ENCODE results near the gene ARMC2.
"Not testable (repeated sequence)": the region's sequence is repeated elsewhere in the genome, so short reads cannot be mapped to it uniquely, and the experiment has no call there.

The ARMC2 gene, protein sequence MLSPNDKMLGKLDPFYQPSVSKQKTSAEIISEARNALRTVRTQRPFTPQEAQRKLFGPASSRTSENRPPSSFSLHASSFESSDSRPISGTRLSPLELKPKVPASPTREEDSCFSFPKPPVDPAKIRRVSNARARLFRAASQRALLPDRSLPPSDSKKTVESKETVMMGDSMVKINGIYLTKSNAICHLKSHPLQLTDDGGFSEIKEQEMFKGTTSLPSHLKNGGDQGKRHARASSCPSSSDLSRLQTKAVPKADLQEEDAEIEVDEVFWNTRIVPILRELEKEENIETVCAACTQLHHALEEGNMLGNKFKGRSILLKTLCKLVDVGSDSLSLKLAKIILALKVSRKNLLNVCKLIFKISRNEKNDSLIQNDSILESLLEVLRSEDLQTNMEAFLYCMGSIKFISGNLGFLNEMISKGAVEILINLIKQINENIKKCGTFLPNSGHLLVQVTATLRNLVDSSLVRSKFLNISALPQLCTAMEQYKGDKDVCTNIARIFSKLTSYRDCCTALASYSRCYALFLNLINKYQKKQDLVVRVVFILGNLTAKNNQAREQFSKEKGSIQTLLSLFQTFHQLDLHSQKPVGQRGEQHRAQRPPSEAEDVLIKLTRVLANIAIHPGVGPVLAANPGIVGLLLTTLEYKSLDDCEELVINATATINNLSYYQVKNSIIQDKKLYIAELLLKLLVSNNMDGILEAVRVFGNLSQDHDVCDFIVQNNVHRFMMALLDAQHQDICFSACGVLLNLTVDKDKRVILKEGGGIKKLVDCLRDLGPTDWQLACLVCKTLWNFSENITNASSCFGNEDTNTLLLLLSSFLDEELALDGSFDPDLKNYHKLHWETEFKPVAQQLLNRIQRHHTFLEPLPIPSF
- total RNA-seq, result 7.2 to 7.6 reads per million in 2 donors

DNA sequence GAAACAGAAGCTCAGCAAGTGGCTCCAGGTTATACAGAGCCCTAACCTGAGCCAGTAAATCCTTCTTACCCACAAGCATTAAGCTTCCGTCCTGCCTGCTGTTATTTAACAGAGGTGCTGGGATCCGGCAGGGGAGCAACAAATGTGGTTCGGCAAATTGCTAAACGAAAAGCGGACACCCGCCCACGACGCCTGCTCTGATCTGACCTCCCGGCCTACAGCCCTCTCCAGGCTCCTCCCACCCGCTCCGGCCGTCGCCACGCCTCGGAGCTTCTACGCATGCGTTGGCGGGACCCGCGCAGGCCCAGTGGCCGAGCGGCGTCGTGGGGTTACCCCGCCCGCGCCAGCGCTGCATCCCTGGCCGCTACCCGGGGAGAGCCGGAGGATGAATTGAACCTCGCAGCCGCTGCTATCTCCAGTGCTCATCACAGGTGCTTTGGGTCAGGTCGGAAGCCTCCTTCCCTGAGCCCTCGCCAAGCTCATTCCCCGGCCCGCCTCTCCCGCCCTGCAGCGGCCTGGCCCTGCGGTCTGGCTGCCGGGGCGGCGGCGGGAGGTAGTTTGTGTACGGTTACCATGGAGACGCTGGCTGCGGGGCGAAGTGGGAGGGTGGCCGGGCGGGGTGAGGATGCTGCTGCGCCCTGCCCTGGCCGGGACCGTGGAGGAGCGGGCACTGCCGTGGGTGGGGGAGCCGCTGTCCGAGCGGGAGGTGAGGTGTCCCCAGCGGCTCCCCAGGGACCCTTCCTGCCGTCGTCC lies at the start of gene ARMC2:
ARMC2 (plus strand) TSS at position 307 of the 753 bp plus-strand sequence. CDS start 5,846 bp downstream, outside the sequence.
- DNase-seq, result peak; percentile 78

DNA sequence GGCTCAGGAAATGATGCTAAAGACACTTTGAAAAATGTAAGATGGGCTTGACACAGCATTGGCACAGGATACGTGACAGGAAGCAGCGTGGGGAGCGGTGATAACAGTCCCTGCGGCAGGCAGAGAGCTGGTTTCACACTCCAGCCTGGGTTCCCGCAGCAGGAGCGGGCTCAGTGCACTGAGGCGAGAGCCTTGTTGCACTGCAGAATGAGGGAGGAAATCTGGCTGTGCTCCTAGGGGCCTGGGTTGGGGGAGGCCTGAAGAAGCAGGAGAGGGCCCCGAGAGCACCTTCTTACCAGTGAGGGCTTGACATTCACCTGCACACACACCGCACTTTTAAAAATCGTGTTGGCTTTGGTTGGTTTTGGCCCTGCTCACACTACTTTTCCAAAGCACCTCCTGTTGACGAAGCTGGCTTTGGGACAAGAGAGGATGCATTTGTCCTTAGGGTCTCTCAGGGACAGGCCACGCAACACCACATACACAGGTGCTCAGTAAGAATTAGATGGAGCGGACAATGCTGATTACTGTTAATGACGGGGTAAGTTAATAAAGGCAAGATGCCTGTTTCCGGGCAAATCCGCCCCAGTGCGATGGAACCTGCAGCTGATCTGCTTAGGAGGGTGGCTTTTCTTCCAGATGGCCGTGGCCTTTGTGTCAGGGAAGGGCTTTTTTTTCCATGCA lies 49.4 kb upstream of the ARMC2 start:
- DNase-seq, result peak; percentile 26

DNA sequence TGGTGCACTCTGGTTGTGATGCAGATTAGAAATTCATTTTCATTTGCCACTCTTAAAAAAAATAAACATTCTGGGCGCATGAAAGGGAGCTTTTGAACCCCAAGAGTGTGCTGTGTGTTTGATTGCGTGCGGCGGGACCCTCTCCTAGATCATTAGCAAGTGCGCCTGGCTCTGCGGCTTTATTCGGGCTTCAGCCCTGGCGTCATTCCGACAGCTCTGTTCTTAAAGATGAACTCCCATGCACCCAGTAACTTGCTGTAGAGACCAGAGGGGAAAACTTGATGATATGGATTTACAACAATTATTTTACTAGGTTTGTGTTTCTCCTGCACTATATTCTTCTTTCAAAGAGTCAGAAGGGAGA lies 48.9 kb upstream of the ARMC2 start:
- no peak for DNase-seq

DNA sequence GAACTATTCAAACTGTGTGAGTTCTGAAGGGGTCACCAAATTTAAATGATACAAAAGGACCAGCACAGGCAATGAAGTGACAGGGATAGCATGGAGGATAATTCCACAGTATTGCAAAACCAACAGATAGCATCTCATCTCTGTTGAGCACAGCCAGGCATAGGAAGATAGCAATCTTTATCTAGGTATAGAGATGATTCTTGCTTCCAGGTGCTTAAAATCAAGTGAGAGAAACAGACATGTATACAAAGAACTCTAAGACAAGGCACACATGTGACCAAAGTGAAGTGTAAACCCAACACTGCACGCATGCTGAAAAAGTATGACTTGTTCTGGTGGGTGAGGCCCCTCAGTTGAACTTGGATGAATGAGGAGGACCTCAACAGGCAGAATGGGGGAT lies 48.4 kb upstream of the ARMC2 start:
- DNase-seq, result no peak

DNA sequence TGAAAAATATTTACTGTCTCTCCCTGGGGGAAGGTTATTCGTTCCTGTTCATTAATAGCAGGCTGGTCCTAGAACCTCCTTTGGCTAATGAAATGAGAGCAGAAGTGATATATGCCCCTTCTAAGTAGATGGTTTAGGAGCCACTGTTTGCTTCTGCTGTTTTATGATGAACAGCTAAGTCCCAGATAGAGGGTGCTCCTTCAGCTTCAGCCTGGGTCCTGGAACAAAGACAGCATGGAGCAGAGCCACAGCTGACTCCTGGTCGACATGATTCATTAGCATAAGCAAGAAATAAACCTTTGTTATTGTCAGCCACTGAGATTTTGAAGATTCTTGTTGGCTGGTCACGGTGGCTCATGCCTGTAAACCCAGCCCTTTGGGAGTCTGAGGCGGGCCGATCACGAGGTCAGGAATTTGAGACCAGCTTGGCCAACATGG lies 47.8 kb upstream of the ARMC2 start:
- DNase-seq, result no peak

DNA sequence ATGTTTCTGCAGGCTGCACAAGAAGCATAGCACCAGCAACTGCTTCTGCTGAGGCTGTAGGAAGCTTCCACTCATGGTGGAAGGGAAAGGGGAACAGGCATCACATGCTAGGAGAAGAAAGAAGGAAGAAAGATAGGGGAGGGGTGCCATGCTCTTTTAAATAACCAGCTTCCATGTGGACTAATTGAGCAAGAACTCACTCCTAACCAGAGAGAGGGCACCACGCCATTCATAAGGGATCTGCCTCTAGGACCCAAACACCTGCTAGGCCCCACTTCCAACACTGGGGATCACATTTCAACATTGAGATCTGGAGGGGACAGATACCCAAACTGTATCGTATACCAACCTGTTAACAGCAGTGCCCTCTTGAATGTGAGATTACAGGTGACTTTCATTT lies 46.9 kb upstream of the ARMC2 start:
- DNase-seq, result no peak

DNA sequence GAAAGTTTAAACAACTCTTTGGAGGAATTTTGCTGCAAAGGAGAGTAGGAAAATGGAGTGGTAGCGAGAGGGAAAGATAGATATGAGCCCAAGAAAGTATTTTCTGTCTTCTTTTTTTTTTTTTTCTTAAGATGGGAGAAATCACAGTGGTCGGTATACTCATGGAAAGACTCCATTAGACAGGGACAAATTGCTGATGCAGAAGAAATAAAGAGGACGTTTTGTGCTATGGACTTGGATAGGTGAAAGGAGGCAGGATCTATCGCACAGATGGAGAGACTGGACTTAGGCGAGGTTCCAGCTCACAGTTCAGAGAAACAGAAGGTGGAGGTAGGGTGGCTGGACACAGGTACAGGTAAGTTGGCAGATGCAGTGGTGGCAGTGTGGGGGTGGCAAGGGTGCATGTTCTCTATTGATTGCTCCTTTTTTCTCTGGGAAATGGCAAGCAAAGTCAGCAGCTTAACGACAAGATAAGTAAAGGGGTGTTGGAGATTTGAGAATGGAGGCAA lies 44.2 kb upstream of the ARMC2 start:
- DNase-seq, result no peak

DNA sequence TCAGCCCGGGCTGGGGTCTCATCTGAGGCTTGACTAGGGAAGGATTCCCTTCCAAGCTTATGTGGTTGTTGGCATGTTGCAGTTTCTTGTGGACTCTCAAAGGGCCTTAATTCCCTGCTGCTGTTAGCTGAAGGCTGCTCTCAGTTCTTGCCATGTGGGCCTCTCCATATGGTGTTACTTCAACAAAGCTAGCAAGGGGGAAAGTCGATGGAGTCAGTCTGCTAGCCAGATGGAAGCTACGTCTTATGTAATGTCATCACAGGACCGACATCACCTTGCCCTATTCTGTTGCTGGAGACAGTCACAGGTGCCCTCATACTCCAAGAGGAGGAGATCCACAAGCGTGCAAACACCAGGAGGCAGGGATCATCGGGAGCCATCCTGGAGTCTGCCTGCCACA lies 43.3 kb upstream of the ARMC2 start:
- DNase-seq, result no peak

DNA sequence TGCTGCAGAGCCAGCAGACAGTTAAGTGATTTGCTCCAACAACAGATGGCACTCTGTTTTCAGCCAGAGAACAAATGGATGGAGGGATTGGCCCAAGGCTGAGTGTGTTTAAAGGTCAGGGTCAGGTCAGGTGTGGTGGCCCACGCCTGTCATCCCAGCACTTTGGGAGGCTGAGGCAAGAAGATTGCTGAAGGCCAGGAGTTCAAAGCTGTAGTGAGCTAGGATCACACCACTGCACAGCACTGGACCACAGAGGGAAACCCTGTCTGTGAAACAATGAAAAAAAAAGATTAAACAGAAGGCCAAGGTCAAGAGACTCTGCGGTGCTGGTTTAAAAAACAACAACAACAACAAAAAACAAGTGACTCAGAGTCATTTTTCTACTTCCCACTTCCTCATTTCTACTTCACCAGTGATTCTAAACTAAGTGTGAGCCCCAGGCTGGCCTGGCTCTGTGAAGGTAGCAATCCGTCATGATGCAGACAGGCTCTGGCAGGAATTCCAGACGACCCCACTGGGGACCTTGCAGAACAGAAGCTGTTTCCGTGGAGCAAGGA lies 42.5 kb upstream of the ARMC2 start:
- DNase-seq, result no peak

DNA sequence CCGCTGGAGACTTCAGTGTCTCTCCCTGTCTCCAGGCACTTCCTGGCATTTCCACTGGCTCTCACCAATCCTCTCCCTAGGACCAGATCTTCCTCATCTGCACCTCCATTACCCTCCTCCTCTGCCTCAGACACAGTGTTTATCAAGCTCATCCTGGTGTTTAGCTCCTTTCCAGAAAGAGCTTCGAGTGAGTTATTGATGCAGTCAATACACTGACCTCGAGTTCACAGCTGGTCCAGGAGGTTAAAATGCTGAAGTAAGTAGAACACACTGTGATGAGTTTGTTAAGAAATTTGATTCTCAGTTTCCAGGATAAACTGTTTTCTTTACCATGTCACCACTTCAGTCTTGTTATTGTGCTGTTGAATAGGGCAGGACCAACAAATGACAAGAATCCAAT lies 42.1 kb upstream of the ARMC2 start:
- no peak for DNase-seq

DNA sequence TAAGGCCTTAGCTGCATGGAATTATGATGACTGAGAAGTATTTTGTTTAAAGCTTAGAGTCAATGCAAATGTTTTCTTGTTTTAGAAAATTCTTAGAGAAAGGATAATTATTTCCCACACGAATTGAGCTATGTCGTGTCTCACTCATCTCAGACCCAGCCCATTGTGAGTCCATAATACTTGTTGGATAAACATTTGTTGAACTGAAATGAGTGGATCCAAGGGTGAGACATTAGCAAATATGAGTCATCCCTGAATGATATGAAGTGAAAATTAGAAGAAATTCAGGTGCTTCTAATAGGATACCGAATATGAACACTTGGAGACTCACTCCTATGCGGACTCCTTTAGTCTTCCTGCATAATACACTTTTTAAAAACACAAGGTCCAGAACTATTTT lies 41.6 kb upstream of the ARMC2 start:
- no peak for DNase-seq

DNA sequence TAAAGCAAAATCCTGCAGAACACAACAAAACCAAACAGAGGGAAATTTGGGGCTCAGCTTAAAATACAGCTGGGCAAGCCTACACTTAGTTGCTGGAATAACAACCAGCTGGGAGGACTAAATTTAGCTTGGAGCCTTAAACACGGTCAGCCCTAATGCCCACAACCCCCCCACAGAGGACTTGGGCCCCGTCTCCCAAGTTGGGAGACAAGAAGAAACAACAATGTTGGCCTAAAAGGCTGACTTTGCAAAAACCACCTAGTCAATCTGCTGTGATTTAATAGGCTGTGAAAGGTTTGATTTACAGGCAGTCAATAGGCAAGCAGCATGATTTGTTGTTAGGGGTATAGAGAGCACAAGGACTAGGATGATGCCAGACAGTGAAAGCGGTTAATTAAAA lies 40.3 kb upstream of the ARMC2 start:
- no peak for DNase-seq

DNA sequence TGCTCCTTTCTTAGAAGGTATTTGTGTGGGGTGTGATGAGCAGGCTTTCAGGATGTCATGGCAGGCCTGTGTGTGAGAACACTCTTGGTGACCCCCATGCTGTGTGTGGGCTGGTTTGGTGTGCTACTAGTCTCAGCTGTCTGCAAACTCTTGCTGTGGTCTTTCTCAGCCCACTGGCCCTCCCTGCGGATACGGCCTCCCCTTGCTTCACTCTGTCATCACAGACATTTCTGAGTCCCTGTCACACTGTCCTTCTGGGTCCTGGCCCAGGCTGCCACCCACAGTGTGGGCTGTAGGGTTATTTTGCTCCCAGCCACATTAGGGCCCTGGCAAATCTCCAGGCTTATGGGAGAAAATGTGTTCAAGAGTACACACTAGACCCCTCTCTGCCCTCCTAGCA lies 39.0 kb upstream of the ARMC2 start:
- no peak for DNase-seq

DNA sequence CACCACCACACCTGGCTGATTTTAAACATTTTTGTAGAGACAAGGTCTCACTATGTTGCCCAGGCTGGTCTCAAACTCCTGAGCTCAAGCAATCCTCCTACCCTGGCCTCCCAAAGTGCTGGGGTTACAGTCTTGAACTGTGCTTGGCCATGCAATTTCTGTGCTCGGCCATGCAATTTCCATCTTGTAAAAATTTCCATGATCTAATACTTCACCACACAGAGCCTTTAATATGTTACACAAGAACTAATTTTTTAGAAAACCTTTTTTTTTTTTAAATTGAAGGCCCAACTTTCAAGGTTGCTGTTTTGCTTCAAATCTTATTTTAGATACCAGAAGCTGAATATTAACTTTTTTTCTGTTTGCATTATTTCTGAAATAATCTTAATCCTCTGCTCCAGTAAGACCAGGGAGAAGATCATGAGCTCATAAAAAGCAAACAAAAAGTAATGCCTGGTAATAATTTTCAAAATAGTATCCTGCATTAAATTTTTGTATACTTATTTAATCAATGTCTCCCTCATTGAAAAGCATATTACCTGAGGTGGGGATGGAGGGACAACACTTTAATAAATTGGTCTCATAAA lies 38.1 kb upstream of the ARMC2 start:
- DNase-seq, result no peak

DNA sequence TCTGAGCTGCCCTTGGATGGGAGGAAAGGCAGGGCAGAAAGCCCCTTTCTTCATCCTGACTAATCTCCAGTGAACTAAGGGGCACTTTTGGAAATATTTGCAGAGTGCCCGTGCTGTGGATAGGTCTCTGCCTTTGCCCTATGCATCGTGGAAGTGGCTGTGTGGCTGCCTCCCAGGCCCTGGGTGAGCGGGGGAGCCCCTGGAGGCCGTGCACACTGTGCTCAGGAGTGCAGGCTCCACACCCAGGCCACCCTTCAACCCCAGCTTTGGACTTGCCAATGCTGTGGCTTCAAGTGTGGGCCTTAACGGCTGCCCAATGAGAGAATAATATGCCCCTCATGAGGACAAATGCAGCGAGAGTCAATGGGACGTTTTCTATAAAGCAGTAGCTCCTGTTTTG lies 36.7 kb upstream of the ARMC2 start:
- DNase-seq, result no peak

DNA sequence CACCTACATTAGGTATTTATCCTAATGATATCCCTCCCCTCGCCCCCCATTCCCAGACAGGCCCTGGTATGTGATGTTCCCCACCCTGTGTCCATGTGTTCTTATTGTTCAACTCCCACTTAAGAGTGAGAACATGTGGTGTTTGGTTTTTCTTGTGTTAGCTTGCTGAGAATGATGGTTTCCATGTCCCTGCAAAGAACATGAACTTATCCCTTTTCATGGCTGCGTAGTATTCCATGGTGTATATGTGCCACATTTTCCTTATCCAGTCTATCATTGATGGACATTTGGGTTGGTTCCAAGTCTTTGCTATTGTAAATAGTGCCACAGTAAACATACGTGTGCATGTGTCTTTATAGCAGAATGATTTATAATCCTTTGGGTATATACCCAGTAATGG lies 35.0 kb upstream of the ARMC2 start:
- not testable (repeated sequence) for DNase-seq

DNA sequence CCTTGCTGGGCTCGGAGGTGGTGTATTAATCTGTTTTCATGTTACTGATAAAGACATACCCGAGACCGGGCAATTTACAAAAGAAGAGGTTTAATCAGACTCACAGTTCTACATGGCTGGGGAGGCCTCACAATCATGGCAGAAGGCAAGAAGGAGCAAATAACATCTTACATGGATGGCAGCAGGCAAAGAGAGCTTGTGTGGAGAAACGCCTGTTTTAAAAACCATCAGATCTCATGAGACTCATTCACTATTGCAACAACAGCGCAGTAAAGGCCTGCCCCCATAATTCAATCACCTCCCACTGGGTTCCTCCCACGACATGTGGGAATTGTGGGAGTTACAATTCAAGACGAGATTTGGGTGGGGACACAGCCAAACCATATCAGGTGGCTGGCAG lies 30.9 kb upstream of the ARMC2 start:
- not testable (repeated sequence) for DNase-seq

DNA sequence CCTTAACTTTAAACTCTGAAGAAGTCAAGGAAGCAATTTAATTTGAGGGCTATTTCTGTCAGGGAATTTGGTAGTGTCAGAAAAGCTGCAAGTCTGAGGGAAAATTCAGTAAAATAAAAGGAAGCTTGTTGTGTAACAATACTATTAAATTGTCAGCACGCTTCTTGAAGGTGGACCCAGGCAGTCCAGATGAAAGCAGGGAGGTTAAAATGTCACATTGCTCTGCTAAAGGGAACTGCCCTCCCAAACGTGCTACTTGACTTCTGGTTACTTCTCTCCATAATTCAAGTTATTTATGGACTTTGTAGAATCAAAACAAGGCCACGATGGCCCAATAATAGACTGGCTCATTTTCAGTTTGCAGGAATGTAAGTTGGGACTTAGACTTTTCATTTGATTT lies 28.2 kb upstream of the ARMC2 start:
- DNase-seq, result no peak

DNA sequence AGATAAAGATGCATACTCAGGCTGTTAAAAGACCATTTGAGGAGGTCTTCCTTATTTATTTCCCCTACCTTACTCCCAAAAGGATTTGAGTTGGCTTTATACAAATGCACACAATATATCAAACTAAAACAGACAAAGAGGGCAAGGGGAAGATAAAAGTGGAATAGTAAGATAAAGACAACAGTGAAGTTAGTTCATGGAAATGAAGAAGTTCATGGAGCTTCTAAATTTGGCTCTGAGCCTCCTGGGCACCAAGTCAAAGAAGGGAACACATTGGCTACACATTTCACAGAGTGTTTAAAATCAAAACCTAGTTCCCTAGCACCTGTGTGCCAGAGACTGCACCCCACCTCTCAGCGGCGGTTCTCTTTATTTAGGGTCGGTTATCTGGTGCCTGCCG lies 25.8 kb upstream of the ARMC2 start:
- no peak for DNase-seq

DNA sequence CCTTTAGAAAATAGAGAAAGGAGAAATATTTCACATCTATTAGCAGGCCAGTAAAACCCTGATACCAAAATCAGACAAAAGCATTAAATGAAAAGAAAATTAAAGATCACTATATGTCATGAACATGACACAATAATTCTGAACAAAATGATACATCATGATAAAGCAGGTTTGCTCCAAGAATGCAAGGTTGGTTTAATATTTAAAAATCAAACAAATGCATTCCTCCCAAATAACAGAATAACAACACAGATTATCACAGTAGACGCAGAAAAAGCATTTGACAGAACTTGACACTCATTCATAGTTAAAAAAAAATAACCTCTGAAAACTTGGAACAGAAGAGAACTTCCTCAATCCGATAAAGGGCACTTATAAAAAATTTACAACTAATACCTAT lies 22.9 kb upstream of the ARMC2 start:
- DNase-seq, result no peak

DNA sequence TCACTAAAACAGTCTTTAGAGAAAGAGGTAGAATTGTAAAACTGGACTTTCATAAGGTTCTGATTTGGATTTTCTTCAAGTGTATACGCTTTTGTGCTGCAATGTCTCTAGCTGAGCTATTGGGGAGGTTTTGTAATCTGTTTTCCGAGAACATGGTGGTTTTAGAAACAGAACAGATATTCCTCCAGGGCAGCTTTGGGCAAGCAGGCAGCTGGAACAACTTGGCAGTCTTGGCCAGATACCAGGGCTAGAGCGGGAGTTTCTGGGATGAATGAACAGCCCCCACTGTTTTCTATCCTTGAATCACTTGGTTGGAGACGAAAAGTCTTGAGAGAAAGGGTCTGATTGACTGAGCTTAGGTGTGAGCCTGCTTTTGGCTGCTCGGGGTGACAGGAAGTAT lies 17.1 kb upstream of the ARMC2 start:
- no peak for DNase-seq

DNA sequence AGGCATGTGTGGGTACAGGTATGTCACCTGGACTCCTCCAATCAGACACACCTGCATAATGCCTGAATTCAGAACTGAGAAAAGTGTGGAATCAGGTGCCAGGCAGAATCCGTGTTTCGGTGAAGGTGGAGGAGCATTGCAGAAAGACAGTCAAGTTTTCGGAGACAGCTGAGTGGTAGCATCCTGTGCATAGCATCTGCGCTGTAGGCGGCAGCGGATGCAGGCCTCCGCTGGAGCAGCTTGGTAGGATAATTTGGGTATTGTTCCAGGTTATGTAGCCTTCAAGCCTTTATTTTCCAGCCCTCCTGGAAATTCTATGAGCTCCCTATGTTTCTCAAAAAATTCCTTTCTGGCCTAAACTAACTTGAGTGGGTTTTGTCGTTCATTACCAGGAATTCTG lies 15.5 kb upstream of the ARMC2 start:
- no peak for DNase-seq

Data from activated gamma-delta T cell (primary cell).